Mesothelial cell of epicardium (in vitro differentiated cells): ENCODE measurements around the gene DNAH10. TPM values are rescaled to one million over a fixed set of nuclear protein-coding genes. Genes with fewer than 3 reads are reported as not detected.

Experiments used
- DNase-seq, 2 experiments: peaks; one replicate each; pipeline ENCODE4 v3.0.0; 2021; ENCODE audit warnings: low spot score in 2 of 2; ENCODE audit not compliant: unreplicated experiment in 2 of 2
- H3K27ac Mint-ChIP-seq: 2 replicates; pipeline ENCODE4 v1.8.0; 2021; ENCODE audit warnings: mixed read lengths
- H3K27me3 Mint-ChIP-seq: 2 replicates; pipeline ENCODE4 v1.8.0; 2021; ENCODE audit warnings: low read depth, mixed read lengths
- H3K36me3 Mint-ChIP-seq: 2 replicates; pipeline ENCODE4 v1.8.0; 2021; ENCODE audit warnings: mixed read lengths
- H3K4me1 Mint-ChIP-seq: 2 replicates; pipeline ENCODE4 v1.8.0; 2021; ENCODE audit warnings: mixed read lengths
- H3K4me3 Mint-ChIP-seq: 2 replicates; pipeline ENCODE4 v1.8.0; 2021; ENCODE audit warnings: mild to moderate bottlenecking, moderate library complexity, mixed read lengths
- H3K9me3 Mint-ChIP-seq: 2 replicates; pipeline ENCODE4 v1.8.0; 2021; ENCODE audit warnings: mixed read lengths
- total RNA-seq: library from RNA; stranded (reverse); gene quantifications from 3 replicates; pipeline ENCODE4 v1.2.1, GENCODE V29; 2021
- TF ChIP-seq, protein P1 (sequence below): fragments of 200-600 bp; sonication (generic); IDR thresholded peaks from one replicate; pipeline ENCODE4 v1.5.0; 2021; ENCODE audit warnings: antibody characterized with exemption; ENCODE audit not compliant: unreplicated experiment

The DNAH10 gene
- total RNA-seq, 1 donor from 2014 or later, result 2.7 TPM

DNA sequence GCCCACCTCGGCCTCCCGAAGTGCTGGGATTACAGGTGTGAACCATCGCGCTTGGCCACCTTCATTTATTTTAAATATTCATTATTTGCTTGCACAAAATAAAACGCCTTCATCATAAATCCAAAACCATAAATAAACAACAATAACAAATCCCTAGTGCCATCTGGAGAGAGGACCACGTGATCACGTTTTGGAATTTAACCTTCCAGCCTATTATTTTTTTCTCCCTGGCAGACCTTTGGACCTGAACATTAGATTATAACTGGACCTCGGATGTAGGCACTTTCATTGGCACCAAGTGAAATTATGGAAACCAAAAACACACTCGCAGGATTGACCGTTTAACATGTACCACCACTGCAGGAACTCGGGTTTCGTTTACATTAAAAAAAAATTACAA, 2.0 kb downstream of the DNAH10 start:
- no peak for DNase-seq
- peaks cover 4% of the 10 kb centered on the region for H3K4me1 Mint-ChIP-seq
- peaks cover 32% of the 10 kb centered on the region for H3K27me3 Mint-ChIP-seq
- TF ChIP-seq, protein P1, sequence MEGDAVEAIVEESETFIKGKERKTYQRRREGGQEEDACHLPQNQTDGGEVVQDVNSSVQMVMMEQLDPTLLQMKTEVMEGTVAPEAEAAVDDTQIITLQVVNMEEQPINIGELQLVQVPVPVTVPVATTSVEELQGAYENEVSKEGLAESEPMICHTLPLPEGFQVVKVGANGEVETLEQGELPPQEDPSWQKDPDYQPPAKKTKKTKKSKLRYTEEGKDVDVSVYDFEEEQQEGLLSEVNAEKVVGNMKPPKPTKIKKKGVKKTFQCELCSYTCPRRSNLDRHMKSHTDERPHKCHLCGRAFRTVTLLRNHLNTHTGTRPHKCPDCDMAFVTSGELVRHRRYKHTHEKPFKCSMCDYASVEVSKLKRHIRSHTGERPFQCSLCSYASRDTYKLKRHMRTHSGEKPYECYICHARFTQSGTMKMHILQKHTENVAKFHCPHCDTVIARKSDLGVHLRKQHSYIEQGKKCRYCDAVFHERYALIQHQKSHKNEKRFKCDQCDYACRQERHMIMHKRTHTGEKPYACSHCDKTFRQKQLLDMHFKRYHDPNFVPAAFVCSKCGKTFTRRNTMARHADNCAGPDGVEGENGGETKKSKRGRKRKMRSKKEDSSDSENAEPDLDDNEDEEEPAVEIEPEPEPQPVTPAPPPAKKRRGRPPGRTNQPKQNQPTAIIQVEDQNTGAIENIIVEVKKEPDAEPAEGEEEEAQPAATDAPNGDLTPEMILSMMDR, result no peak
- H3K36me3 Mint-ChIP-seq, result no peaks in the 10 kb centered on the region
- H3K4me3 Mint-ChIP-seq, result no peak overlapping the region
- no peaks in the 10 kb centered on the region for H3K9me3 Mint-ChIP-seq
- H3K27ac Mint-ChIP-seq, result no peak overlapping the region

DNA sequence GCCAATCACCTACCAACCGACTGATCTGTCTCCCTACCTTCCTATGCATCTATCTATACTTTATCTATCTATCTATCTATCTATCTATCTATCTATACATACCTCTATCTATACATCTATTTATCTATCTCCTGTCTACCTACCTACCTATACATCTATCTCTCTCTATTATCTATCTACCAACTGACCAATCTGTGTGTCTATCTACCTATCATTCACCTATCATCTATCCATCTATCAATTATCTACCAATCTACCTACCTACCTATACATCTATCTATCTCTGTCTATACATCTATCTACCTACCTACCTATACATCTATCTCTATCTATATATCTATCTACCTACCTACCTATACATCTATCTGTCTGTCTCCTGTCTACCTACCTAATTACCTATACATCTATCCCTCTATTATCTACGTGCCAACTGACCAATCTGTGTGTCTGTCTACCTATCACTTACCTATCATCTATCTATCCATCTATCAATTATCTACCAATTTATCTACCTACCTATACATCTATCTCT, 3.5 kb downstream of the DNAH10 start:
- Mint-ChIP-seq H3K27ac (no peak overlapping the region), H3K27me3 (peaks cover 32% of the 10 kb centered on the region), H3K9me3 (no peaks in the 10 kb centered on the region), H3K4me1 (peaks cover 4% of the 10 kb centered on the region), H3K4me3 (no peak overlapping the region), H3K36me3 (no peaks in the 10 kb centered on the region)
- TF ChIP-seq, protein P1, result no peak
- DNase-seq, result no peak

DNA sequence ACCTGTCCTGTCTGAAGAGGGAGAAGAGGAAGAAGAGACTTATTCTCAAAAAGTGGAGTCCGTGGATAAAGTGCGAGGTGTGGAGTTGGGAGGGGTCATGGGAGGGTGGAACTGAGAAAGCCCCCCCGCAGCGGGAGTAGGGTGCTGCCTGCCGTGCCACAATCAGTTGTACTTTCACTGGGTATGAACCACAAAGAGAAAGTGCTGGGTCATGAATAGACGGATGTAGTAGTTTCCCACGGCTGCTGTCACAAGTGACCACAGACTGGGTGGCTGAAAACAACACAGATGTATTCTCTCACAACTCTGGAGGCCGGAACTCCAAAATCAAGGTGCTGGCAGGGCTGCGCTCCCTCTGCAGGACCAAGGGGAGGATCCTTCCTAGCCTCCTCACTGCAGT, 5.5 kb downstream of the DNAH10 start:
- Mint-ChIP-seq H3K9me3 (no peaks in the 10 kb centered on the region), H3K4me1 (peaks cover 2% of the 10 kb centered on the region), H3K36me3 (no peaks in the 10 kb centered on the region), H3K4me3 (no peak overlapping the region), H3K27me3 (peaks cover 32% of the 10 kb centered on the region), H3K27ac (no peak overlapping the region)
- no peak for DNase-seq
- TF ChIP-seq, protein P1, result no peak

DNA sequence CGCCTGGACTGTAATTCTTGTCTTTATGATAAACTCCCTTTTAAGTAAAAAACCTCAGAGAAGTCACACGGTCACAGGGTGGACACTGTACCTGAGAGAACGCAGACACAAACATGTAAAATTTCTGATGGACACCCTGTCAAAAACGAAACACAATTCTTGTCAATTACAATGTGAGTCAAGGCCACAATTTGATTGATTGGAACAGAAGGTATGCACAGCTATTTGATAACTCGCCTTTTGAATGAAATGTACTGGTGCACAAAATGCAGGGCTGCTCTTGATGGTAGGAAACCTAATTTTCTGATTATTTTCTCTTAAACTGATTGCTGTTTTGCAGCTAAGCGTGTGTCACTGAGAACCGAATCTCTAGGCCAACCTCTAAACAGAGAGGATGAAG, 9.2 kb downstream of the DNAH10 start:
- H3K36me3 Mint-ChIP-seq, result no peaks in the 10 kb centered on the region
- no peak overlapping the region for H3K4me3 Mint-ChIP-seq
- H3K4me1 Mint-ChIP-seq, result no peaks in the 10 kb centered on the region
- H3K27me3 Mint-ChIP-seq, result peaks cover 46% of the 10 kb centered on the region
- peaks cover 5% of the 10 kb centered on the region for H3K9me3 Mint-ChIP-seq
- DNase-seq, result no peak
- TF ChIP-seq, protein P1, result no peak
- no peak overlapping the region for H3K27ac Mint-ChIP-seq

DNA sequence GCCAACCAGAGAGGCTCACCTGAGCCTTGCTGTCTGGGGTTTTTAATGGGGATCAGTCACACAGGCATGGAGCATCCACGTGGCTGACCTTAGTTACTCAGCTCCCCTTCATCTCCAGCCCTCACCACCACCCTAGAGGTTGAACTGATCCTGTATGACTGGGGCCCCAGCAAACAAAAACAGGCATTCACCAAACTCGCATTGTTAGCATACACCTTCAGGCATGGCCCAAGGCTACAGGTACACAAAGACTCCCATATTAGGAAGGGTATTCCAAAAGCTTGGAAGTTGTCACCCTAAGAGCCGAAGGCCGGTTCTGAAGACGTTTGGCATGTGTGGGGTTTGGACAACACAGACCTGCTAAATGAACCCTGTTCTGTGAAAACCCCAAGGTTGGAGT, 10.0 kb downstream of the DNAH10 start:
- no peaks in the 10 kb centered on the region for H3K36me3 Mint-ChIP-seq
- H3K4me3 Mint-ChIP-seq, result no peak overlapping the region
- TF ChIP-seq, protein P1, result no peak
- H3K27ac Mint-ChIP-seq, result no peak overlapping the region
- H3K27me3 Mint-ChIP-seq, result peaks cover 52% of the 10 kb centered on the region
- peaks cover 5% of the 10 kb centered on the region for H3K9me3 Mint-ChIP-seq
- DNase-seq, result no peak
- no peaks in the 10 kb centered on the region for H3K4me1 Mint-ChIP-seq

DNA sequence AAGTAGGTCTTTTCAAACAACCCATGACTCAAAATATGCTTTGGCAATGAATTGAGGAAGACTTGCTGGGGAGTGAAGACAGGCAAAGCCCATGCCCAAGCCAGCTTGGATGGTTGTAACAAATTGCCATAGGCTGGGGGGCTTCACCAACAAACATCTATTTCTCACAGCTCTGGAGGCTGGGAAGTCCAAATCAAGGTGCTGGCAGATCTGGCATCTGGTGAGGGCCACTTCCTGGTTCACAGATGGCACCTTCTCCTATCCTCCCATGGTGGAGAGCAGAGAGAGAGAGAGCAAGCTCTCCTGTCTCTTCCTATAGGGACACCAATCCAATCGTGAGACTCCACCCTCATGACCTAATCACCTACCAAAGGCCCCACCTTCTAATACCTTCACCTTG, 11.3 kb downstream of the DNAH10 start:
- Mint-ChIP-seq H3K36me3 (no peaks in the 10 kb centered on the region), H3K4me3 (no peak overlapping the region), H3K4me1 (no peaks in the 10 kb centered on the region), H3K27me3 (peaks cover 54% of the 10 kb centered on the region), H3K9me3 (peaks cover 5% of the 10 kb centered on the region), H3K27ac (no peak overlapping the region)
- no peak for DNase-seq
- TF ChIP-seq, protein P1, result no peak
